SK-N-SH (cell line): Measurements from ENCODE around the gene AKAP6. TPM values are rescaled to one million over a fixed set of nuclear protein-coding genes. Genes with fewer than 3 reads are reported as not detected.

Experiments used
- CTCF ChIA-PET: fragments of 300-600, 350-600 bp; formaldehyde crosslinking; extraction: SDS; loops from one replicate; lab custom pipeline; 2021; lab: Yijun Ruan, JAX
- POLR2A ChIA-PET: fragments of 350-600 bp; sonication (Branson Sonifier 250); formaldehyde crosslinking; extraction: SDS; loops from one replicate; lab custom pipeline; 2020; ENCODE audit warnings: antibody characterized with exemption, inconsistent platforms; lab: Yijun Ruan, JAX
- DNase-seq: peaks from one replicate; pipeline ENCODE4 v3.0.0; 2012
- H2AFZ ChIP-seq: fragments of 200-600 bp; sonication (generic); 2 replicates; pipeline ENCODE4 v1.8.1; 2016; ENCODE audit warnings: antibody characterized with exemption, mild to moderate bottlenecking, low read depth
- H3F3A ChIP-seq: fragments of 200-600 bp; sonication (generic); replicated peaks from 2 replicates; pipeline ENCODE3; 2016; ENCODE audit warnings: antibody characterized with exemption, mild to moderate bottlenecking; ENCODE audit not compliant: insufficient read depth
- H3K27ac ChIP-seq, 2 experiments: fragments of 200-500 bp in 1 of 2; fragments of 200-600 bp in 1 of 2; sonication (Bioruptor generic) in 1 of 2; sonication (generic), shearing (Covaris generic) in 1 of 2; 2 replicates each; pipeline versions ENCODE4 v1.5.1 to v1.6.1; 2014 to 2016; ENCODE audit warnings: low read depth in 2 of 2, inconsistent platforms in 1 of 2, low read length in 1 of 2, mild to moderate bottlenecking in 1 of 2, mixed read lengths in 1 of 2
- H3K27me3 ChIP-seq: fragments of 200-600 bp; sonication (generic), shearing (Covaris generic); 2 replicates; pipeline ENCODE4 v1.6.1; 2016; ENCODE audit warnings: mixed run types; ENCODE audit not compliant: insufficient read depth
- H3K36me3 ChIP-seq, 2 experiments: fragments of 200-500 bp in 1 of 2; fragments of 200-600 bp in 1 of 2; sonication (Bioruptor generic) in 1 of 2; sonication (generic) in 1 of 2; replicated peaks in 1 of 2; 2 replicates each; pipeline versions ENCODE3 to v1.5.1; 2014 to 2016; ENCODE audit warnings: low read length in 1 of 2, mild to moderate bottlenecking in 1 of 2; ENCODE audit not compliant: insufficient read depth in 2 of 2, control insufficient read depth in 1 of 2
- H3K4me1 ChIP-seq, 2 experiments: fragments of 200-500 bp in 1 of 2; fragments of 200-600 bp in 1 of 2; sonication (Bioruptor generic) in 1 of 2; sonication (generic), shearing (Covaris generic) in 1 of 2; 2 replicates each; pipeline versions ENCODE4 v1.5.1 to v1.6.1; 2014 to 2016; ENCODE audit warnings: low read depth in 1 of 2, low read length in 1 of 2, mixed run types in 1 of 2; ENCODE audit not compliant: insufficient read depth in 2 of 2, control insufficient read depth in 1 of 2
- H3K4me2 ChIP-seq: fragments of 200-600 bp; sonication (generic), shearing (Covaris generic); 2 replicates; pipeline ENCODE4 v1.6.1; 2017; ENCODE audit warnings: mixed run types
- H3K4me3 ChIP-seq, 2 experiments: fragments of 200-500 bp in 1 of 2; fragments of 200-600 bp in 1 of 2; sonication (Bioruptor generic) in 1 of 2; sonication (generic), shearing (Covaris generic) in 1 of 2; 2 replicates each; pipeline versions ENCODE4 v1.5.1 to v1.8.1; 2014 to 2016; ENCODE audit warnings: low read depth in 2 of 2, inconsistent platforms in 1 of 2, low read length in 1 of 2, mild to moderate bottlenecking in 1 of 2, mixed read lengths in 1 of 2, moderate library complexity in 1 of 2
- H3K79me2 ChIP-seq: fragments of 200-600 bp; sonication (generic); 2 replicates; pipeline ENCODE4 v1.8.1; 2017; ENCODE audit warnings: mild to moderate bottlenecking; ENCODE audit not compliant: insufficient read depth
- H3K9ac ChIP-seq: fragments of 200-600 bp; sonication (generic); 2 replicates; pipeline ENCODE4 v1.6.1; 2017; ENCODE audit warnings: mixed run types
- H3K9me2 ChIP-seq: fragments of 200-600 bp; sonication (generic); 2 replicates; pipeline ENCODE4 v1.6.1; 2017; ENCODE audit warnings: mixed run types
- H3K9me3 ChIP-seq: fragments of 200-600 bp; sonication (generic); 2 replicates; pipeline ENCODE4 v1.6.1; 2017; ENCODE audit warnings: mixed run types, mild to moderate bottlenecking, moderate library complexity
- H4K20me1 ChIP-seq: fragments of 200-600 bp; sonication (generic); 2 replicates; pipeline ENCODE4 v1.6.1; 2017; ENCODE audit warnings: mild to moderate bottlenecking, mixed run types; ENCODE audit not compliant: insufficient read depth
- CHD2 ChIP-seq: fragments of 150-350 bp; IDR thresholded peaks from 2 replicates; pipeline ENCODE4 v1.6.1; 2018; ENCODE audit warnings: low read length; ENCODE audit not compliant: partially characterized antibody
- CTCF ChIP-seq: fragments of 200-600 bp; sonication (generic); IDR thresholded peaks from 2 replicates; pipeline ENCODE4 v1.6.1; 2017; ENCODE audit warnings: antibody characterized with exemption, mild to moderate bottlenecking, moderate library complexity
- EP300 ChIP-seq, 2 experiments: IDR thresholded peaks; 2 replicates each; pipeline versions ENCODE4 v1.4.0 to v1.6.1; 2012; ENCODE audit warnings: borderline replicate concordance in 1 of 2, low read depth in 1 of 2, low read length in 1 of 2
- EZH2phosphoT487 ChIP-seq: fragments of 200-600 bp; sonication (generic); IDR thresholded peaks from 2 replicates; pipeline ENCODE4 v1.6.1; 2017; ENCODE audit warnings: low read depth, mixed run types, mild to moderate bottlenecking, antibody characterized with exemption, moderate library complexity, borderline replicate concordance
- GATA2 ChIP-seq: sonication (generic); formaldehyde crosslinking; IDR thresholded peaks from 2 replicates; pipeline ENCODE4 v1.5.0; 2020; ENCODE audit warnings: mild to moderate bottlenecking, missing genetic modification reagents
- MEF2A ChIP-seq: IDR thresholded peaks from 2 replicates; pipeline ENCODE4 v1.4.0; 2012; ENCODE audit warnings: low read depth, borderline replicate concordance
- NFIC ChIP-seq: IDR thresholded peaks from 2 replicates; pipeline ENCODE4 v1.4.0; 2012; ENCODE audit warnings: borderline replicate concordance
- PBX3 ChIP-seq: IDR thresholded peaks from 2 replicates; pipeline ENCODE4; 2012
- POLR2AphosphoS5 ChIP-seq: IDR thresholded peaks from 2 replicates; pipeline ENCODE4 v1.6.1; 2012; ENCODE audit warnings: low read depth, low read length
- RAD21 ChIP-seq: IDR thresholded peaks from 2 replicates; pipeline ENCODE4 v1.6.1; 2012; ENCODE audit warnings: mild to moderate bottlenecking, low read length
- RCOR1 ChIP-seq: fragments of 150-350 bp; IDR thresholded peaks from 2 replicates; pipeline ENCODE4 v1.6.1; 2017; ENCODE audit warnings: antibody characterized with exemption, low read length
- SIN3A ChIP-seq: IDR thresholded peaks from 2 replicates; pipeline ENCODE4 v1.6.1; 2012; ENCODE audit warnings: low read depth, mild to moderate bottlenecking, low read length, moderate library complexity, borderline replicate concordance
- SMC3 ChIP-seq: IDR thresholded peaks from 2 replicates; pipeline ENCODE4 v1.6.1; 2012; ENCODE audit warnings: low read depth, low read length, improper control_type of control experiment
- TCF12 ChIP-seq: IDR thresholded peaks from 2 replicates; pipeline ENCODE4 v1.4.0; 2012
- TEAD4 ChIP-seq: IDR thresholded peaks from 2 replicates; pipeline ENCODE4 v1.4.0; 2012; ENCODE audit warnings: mild to moderate bottlenecking, borderline replicate concordance; ENCODE audit not compliant: insufficient read depth
- YY1 ChIP-seq: IDR thresholded peaks from 2 replicates; pipeline ENCODE4 v1.4.0; 2012; ENCODE audit warnings: low read depth, mild to moderate bottlenecking
- WGBS: methylation state at CpG from one replicate; pipeline ENCODE4 v1.1.6; 2017; ENCODE audit warnings: low lambda C conversion rate; 5-methylcytosine and 5-hydroxymethylcytosine counted together
- polyA plus RNA-seq, 3 experiments: library from polyadenylated mRNA; depleted of rRNA; stranded (reverse); fragments of >200 nt; gene quantifications; 2 replicates each; pipeline ENCODE4 v1.2.3, GENCODE V29; 2012
- TF ChIP-seq, protein P1 (sequence below): IDR thresholded peaks from 2 replicates; pipeline ENCODE4 v1.4.0; 2012; ENCODE audit warnings: low read depth
- TF ChIP-seq, protein P2 (sequence below): fragments of 150-350 bp; IDR thresholded peaks from 2 replicates; pipeline ENCODE4 v1.6.1; 2016; ENCODE audit warnings: mild to moderate bottlenecking, low read depth, low read length

The AKAP6 gene
- polyA plus RNA-seq, 1 of the 3 experiments (the other 2 are of a cell fraction), result 1.7 TPM

GRCh38 chr14:32364941-32365340 is 35.8 kb downstream of the AKAP6 start:
- Histone ChIP-seq H3K9ac (no peak overlapping the region), H3K9me2 (no peaks in the 10 kb centered on the region), H3K36me3 (no peaks in the 10 kb centered on the region), H3K4me3 (no peak overlapping the region), H2AFZ (no peak overlapping the region), H3K27ac (peak overlapping the region; percentile 83 to 93; a peak in 3 of 4 replicates), H3K27me3 (no peaks in the 10 kb centered on the region), H4K20me1 (no peaks in the 10 kb centered on the region), H3K4me1 (peaks cover 27 to 51% of the 10 kb centered on the region in 2 experiments), H3F3A (peaks cover 41% of the 10 kb centered on the region), H3K4me2 (0 out of 2 replicates have a peak overlapping the region, but pooled peaks have one; percentile 53), H3K79me2 (no peaks in the 10 kb centered on the region), H3K9me3 (no peaks in the 10 kb centered on the region)
- WGBS, result 24% methylated on average over 1 of the region's 1 CpG
- POLR2A ChIA-PET, result no interaction called here
- DNase-seq, result peak; percentile 41
- CTCF ChIA-PET, result interaction anchor here (0.7 to 4.0 kb wide), 6 partner anchors 19 to 114 kb away, joined by 3 to 16 read pairs (median 4); partner anchors contain the start of gene AKAP6
- TF ChIP-seq MEF2A, result no peak
- TF ChIP-seq SIN3A, result no peak
- TF ChIP-seq TCF12, result peak; percentile 91
- peak; percentile 64 for TF ChIP-seq CHD2
- TF ChIP-seq POLR2AphosphoS5, result peak; percentile 50
- TF ChIP-seq RCOR1, result peak; percentile 85
- TF ChIP-seq PBX3, result no peak
- TF ChIP-seq SMC3, result no peak
- peak; percentile 45 for TF ChIP-seq GATA2
- peak in 1 of 2 experiments; percentile 89; a peak in 2 of 4 replicates for TF ChIP-seq EP300 (IDR thresholded peaks at IDR 0.05; ENCODE audit: borderline replicate concordance in 1 of 2, low read depth in 1 of 2, low read length in 1 of 2)

GRCh38 chr14:32366256-32366879 is 37.3 kb downstream of the AKAP6 start:
- peak; percentile 34 for DNase-seq
- Histone ChIP-seq H3F3A (peaks cover 50% of the 10 kb centered on the region), H3K9ac (peak overlapping the region; percentile 51), H2AFZ (no peak overlapping the region), H3K27me3 (no peaks in the 10 kb centered on the region), H3K4me2 (peak overlapping the region; percentile 53), H4K20me1 (no peaks in the 10 kb centered on the region), H3K27ac (peak overlapping the region; percentile 83 to 93), H3K79me2 (no peaks in the 10 kb centered on the region), H3K9me3 (no peaks in the 10 kb centered on the region), H3K4me3 (no peak overlapping the region), H3K36me3 (no peaks in the 10 kb centered on the region), H3K4me1 (peaks cover 27 to 61% of the 10 kb centered on the region in 2 experiments), H3K9me2 (no peaks in the 10 kb centered on the region)
- TF ChIP-seq CTCF (peak; percentile 65), POLR2AphosphoS5 (peak; percentile 24; the same call in 1 of the 2 replicates), NFIC (peak; percentile 51), EP300 (IDR thresholded peaks at IDR 0.05; ENCODE audit: borderline replicate concordance in 1 of 2, low read depth in 1 of 2, low read length in 1 of 2) (0 out of 4 replicates have a peak, but pooled peaks of 1 of the 2 experiments have one; percentile 8), PBX3 (peak; percentile 39; the same call in 1 of the 2 replicates), MEF2A (no peak), TCF12 (peak; percentile 64), TEAD4 (0 out of 2 replicates have a peak, but pooled peaks have one; percentile 15), YY1 (no peak), SMC3 (peak; percentile 50), RAD21 (peak; percentile 69), EZH2phosphoT487 (no peak)
- TF ChIP-seq, protein P1, sequence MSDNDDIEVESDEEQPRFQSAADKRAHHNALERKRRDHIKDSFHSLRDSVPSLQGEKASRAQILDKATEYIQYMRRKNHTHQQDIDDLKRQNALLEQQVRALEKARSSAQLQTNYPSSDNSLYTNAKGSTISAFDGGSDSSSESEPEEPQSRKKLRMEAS, result 0 out of 2 replicates have a peak, but pooled peaks have one; percentile 37
- TF ChIP-seq, protein P2, sequence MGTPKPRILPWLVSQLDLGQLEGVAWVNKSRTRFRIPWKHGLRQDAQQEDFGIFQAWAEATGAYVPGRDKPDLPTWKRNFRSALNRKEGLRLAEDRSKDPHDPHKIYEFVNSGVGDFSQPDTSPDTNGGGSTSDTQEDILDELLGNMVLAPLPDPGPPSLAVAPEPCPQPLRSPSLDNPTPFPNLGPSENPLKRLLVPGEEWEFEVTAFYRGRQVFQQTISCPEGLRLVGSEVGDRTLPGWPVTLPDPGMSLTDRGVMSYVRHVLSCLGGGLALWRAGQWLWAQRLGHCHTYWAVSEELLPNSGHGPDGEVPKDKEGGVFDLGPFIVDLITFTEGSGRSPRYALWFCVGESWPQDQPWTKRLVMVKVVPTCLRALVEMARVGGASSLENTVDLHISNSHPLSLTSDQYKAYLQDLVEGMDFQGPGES, result no peak
- ChIA-PET CTCF (interaction anchor here (1.2 to 4.0 kb wide), 10 partner anchors 16 to 290 kb away, joined by 3 to 16 read pairs (median 4); partner anchors contain the start of genes AKAP6 and ARHGAP5), POLR2A (no interaction called here)
